Measurements from ENCODE around the gene DDX20.
"Not testable (repeated sequence)": the region's sequence is repeated elsewhere in the genome, so short reads cannot be mapped to it uniquely, and the experiment has no call there.

The DDX20 gene

DNA sequence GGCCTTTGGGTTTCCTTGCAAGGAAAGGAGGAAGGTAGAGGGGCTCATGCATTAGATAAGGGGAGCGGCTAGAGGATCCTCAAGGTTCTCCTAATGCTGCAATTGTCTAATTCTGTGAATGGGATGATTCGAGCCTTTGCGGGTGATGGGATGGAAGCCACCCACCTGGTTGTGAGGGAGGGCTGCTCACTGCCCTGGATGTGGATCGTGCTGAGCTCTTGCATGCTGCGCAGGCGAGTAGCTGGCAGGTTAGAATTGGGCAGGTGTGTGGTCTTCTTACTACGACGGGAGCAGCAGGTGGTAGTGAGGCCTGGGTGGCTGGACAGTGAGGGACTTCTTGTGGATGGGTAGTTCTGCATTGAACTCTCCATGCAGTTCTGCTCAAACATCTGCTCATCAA is 21.2 kb downstream of the DDX20 start:
- Mint-ChIP-seq H3K9me3 (no peaks in the 10 kb centered on the region), H3K4me3 (no peak overlapping the region), H3K27me3 (peaks cover 12% of the 10 kb centered on the region), H3K4me1 (ENCODE audit: low read depth) (peaks cover 5% of the 10 kb centered on the region), H3K36me3 (ENCODE audit: low read depth) (no peaks in the 10 kb centered on the region), H3K27ac (no peak overlapping the region)
- intact Hi-C loops (cut with micrococcal nuclease) = no loop called here

DNA sequence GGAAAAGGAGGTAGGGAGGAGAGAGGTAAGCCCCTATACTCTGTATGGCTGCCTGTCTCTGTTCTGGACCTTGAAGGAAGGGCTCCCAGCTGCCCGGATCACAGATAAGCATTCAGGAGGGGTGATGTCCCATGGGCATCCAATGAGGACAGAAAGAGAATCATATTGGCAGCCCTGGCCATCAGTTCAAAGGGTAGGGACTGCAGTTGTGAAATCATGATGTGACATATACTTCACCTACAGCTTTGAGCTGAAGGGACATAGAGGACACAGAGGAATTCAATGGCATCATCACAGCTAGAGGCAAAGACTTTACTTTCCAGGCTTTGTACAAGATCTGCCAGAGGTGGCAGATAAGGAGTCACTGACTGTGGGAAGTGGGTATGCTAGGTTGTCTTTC is 21.6 kb downstream of the DDX20 start:
- Mint-ChIP-seq H3K27ac (no peak overlapping the region), H3K9me3 (no peaks in the 10 kb centered on the region), H3K27me3 (peaks cover 12% of the 10 kb centered on the region)

DNA sequence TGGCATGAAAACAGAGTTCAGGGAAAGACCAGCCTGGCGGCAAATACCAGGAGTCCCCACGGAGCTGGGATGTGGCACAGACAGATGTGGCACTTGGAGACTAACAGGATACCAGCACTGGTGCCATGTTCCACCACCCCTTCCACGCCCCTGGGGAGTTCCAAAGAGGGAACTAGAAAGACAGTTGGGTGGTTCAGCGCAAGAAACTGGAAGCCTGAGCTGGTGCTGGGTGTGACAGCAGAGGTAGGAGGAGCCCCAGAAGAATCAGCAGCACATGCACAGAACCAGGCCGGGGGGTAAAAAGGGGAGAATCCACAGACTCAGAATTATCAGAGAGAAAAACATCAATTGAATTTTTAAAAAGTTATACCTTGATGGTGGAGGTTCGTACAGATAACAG is 22.4 kb downstream of the DDX20 start:
- intact Hi-C loops (cut with micrococcal nuclease) = no loop called here
- Mint-ChIP-seq H3K9me3 (no peaks in the 10 kb centered on the region), H3K27me3 (peaks cover 12% of the 10 kb centered on the region), H3K36me3 (ENCODE audit: low read depth) (no peaks in the 10 kb centered on the region), H3K4me3 (no peak overlapping the region), H3K4me1 (ENCODE audit: low read depth) (peaks cover 5% of the 10 kb centered on the region), H3K27ac (no peak overlapping the region)

More for the DNA sequence above, 21.6 kb downstream of the DDX20 start:
- H3K4me3 Mint-ChIP-seq = no peak overlapping the region
- no peaks in the 10 kb centered on the region for H3K36me3 Mint-ChIP-seq (ENCODE audit: low read depth)
- intact Hi-C loops (cut with micrococcal nuclease) = no loop called here
- peaks cover 5% of the 10 kb centered on the region for H3K4me1 Mint-ChIP-seq (ENCODE audit: low read depth)

DNA sequence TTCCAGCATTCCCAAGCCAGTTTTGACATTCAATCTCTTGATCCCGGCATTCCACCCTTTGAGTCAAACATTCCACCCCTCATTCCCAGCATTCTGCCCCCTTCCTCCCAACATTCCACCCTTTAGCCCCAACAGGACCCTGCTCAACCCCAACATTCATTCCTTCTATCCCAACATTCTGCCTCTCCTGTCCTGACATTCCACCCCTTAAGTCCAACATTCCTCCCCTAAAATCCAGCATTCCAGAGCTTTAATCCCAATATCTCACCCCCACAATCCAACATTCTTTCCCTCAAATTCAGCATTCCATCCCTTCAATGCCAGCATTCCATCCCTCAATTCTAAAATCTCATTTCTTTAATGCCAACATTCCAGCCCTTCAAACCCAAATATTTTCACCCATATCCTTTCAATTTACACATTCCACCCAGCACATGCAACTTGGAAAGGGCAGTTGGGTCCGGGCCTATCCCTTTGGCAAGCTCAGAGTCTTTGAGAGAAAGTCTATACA is 22.9 kb downstream of the DDX20 start:
- Mint-ChIP-seq H3K36me3 (ENCODE audit: low read depth) (no peaks in the 10 kb centered on the region), H3K4me3 (no peak overlapping the region), H3K9me3 (no peaks in the 10 kb centered on the region), H3K4me1 (ENCODE audit: low read depth) (peaks cover 5% of the 10 kb centered on the region), H3K27me3 (peaks cover 12% of the 10 kb centered on the region), H3K27ac (no peak overlapping the region)
- intact Hi-C loops (cut with micrococcal nuclease) = no loop called here

DNA sequence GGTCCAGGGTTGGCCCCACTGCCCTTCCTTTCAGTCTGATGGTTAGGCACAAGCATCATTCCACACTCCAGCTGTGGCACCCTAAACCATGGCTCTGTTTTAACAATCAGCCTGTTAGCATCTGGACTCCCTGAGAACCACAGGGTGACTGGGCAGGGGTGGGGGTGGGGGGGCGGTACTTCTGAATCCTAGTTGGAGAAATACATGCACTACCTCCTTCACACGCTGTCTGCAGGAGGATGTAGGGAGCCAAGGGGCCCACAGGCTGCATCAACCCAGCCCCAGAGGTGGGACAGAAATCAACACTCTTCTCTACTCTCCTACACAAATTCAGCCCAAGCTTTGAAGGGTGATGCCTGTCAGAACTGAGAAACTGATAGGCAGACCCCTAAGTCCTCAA is 23.8 kb downstream of the DDX20 start:
- H3K4me3 Mint-ChIP-seq = no peak overlapping the region
- H3K4me1 Mint-ChIP-seq (ENCODE audit: low read depth) = peaks cover 5% of the 10 kb centered on the region
- peaks cover 14% of the 10 kb centered on the region for H3K27me3 Mint-ChIP-seq
- H3K27ac Mint-ChIP-seq = no peak overlapping the region
- no peaks in the 10 kb centered on the region for H3K36me3 Mint-ChIP-seq (ENCODE audit: low read depth)
- H3K9me3 Mint-ChIP-seq = no peaks in the 10 kb centered on the region
- intact Hi-C loops (cut with micrococcal nuclease) = no loop called here

DNA sequence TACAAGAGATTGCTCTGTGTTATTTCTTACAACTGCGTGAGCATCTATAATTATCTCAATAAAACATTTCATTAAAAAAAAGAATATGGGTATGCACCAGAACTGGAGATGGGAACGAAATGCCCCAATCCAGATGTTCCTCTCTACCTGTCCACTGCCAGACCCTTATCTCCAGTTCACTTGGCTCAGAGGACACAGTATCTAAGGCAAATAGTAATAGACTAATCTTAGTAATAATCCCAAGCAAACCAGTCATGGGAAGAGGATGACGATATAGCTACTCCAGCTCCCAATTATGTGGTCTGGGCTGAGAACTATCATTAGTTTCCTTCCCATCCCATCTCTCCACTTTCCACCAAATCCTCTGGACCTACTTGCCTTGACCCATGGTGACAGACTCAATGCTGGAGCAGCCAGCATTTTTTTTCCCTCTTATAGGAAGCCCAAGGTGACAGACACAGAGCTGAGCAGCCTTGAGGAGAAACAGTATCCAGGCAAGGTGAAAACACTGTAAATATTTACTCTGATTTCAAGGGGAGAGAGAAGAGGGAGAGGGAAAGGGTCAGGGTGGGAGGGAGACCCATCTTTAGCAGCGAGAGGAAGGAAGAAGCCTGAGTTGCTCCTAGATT is 28.7 kb downstream of the DDX20 start:
- Mint-ChIP-seq H3K36me3 (ENCODE audit: low read depth) (no peaks in the 10 kb centered on the region), H3K9me3 (no peaks in the 10 kb centered on the region), H3K4me1 (ENCODE audit: low read depth) (no peaks in the 10 kb centered on the region), H3K27me3 (peaks cover 15% of the 10 kb centered on the region), H3K27ac (no peak overlapping the region), H3K4me3 (no peak overlapping the region)
- intact Hi-C loops (cut with micrococcal nuclease) = no loop called here

DNA sequence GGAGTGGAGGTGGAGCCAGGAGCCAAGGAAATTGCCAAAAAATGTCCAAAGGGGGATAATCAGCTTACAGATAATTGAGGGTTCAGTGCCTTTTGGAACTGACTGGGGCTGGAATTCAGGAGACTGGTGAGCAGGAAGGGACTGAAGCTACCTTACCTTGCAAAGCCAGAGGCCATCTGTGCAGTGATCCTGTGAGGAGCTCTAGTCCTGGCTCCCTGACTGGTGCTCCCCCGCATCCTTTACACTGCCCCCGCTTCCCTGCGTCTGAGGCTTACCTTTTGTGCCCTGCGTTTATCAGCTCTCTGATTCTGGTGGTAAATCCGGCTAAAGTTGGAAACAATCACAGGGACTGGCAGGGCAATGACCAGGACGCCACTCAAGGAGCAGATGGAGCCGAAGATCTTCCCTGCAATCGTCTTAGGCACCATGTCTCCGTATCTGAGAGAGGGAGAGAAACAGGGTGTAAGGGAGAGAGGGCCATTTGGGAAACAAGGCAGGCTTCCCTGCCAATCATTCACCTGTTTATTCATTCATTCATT is 31.0 kb downstream of the DDX20 start:
- Mint-ChIP-seq H3K36me3 (ENCODE audit: low read depth) (no peaks in the 10 kb centered on the region), H3K4me1 (ENCODE audit: low read depth) (no peaks in the 10 kb centered on the region), H3K9me3 (no peaks in the 10 kb centered on the region), H3K27ac (no peak overlapping the region), H3K4me3 (no peak overlapping the region), H3K27me3 (peaks cover 15% of the 10 kb centered on the region)
- intact Hi-C loops (cut with micrococcal nuclease) = no loop called here

DNA sequence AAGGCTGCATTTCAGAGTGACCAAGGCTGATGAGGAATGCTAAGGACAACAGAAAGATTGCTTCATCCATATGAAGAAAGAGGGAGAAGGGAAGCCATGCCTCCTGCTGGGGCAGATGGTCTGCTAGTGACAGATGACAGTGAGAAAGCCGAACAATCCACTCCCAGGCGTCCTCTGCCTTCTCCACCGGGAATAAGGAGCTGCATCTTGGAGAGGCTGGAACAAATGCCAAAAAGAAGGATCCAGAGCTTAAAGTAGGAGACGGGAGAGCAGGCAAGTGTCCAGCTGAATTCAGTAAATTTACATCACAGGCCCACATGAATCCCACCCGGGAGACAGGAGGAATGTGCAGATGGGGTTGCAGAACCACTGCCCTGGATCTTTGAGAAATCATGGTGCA is 33.4 kb downstream of the DDX20 start:
- no peaks in the 10 kb centered on the region for H3K36me3 Mint-ChIP-seq (ENCODE audit: low read depth)
- peaks cover 7% of the 10 kb centered on the region for H3K4me1 Mint-ChIP-seq (ENCODE audit: low read depth)
- no peaks in the 10 kb centered on the region for H3K9me3 Mint-ChIP-seq
- intact Hi-C loops (cut with micrococcal nuclease) = no loop called here
- peaks cover 21% of the 10 kb centered on the region for H3K27me3 Mint-ChIP-seq
- no peak overlapping the region for H3K27ac Mint-ChIP-seq
- H3K4me3 Mint-ChIP-seq = no peak overlapping the region

DNA sequence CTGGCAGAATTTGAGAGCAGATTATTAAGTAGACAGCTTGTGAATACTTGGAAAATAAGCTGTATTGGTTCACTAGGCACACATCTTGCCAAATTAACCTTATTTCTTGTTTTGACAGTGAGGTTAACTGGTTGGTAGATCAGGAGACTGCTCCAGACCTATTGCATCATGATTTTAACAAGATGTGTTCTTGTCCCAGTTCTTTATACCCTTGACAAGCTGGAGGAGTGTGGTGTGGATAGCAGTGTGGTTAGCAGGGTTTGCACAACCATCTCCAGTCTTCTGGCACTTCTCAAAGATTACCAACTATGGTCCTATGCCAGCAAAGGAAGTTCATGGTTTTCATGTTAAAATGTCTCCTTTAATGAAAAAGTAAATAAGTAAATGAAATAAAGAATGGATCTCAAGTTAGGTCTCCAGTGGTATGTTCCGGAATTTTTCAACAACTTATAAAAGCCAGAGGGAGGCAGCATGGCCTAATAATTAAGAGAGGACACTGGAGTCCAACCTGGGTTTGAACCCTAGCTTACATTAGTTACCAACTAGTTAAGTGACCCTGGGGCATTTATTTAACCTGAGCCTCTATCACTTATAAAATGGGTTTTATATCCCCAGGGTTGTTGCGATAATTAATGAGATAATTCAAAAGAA is 34.1 kb downstream of the DDX20 start:
- no peaks in the 10 kb centered on the region for H3K9me3 Mint-ChIP-seq
- H3K27me3 Mint-ChIP-seq = peaks cover 21% of the 10 kb centered on the region
- H3K4me1 Mint-ChIP-seq (ENCODE audit: low read depth) = peaks cover 7% of the 10 kb centered on the region
- no peak overlapping the region for H3K4me3 Mint-ChIP-seq
- intact Hi-C loops (cut with micrococcal nuclease) = no loop called here
- H3K27ac Mint-ChIP-seq = no peak overlapping the region
- H3K36me3 Mint-ChIP-seq (ENCODE audit: low read depth) = no peaks in the 10 kb centered on the region

DNA sequence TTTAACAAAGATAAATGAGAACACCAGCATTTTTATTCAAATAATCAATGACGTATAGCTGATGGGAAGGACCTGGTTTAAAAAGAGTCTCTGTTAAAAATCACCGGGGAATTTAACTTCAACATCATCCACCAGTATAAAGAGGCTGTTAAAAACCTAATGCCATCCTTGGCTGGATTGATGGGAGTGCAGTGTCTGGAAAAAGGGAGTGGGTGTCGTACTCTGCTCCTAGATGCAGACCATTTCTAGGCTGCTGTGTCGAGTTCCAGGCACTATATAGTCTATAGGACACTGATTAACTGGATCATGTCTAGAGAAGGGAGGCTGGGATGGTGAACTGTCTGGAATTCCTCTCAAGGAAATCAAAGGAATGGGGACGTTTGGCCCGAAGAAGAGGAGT is 36.1 kb downstream of the DDX20 start:
- no peaks in the 10 kb centered on the region for H3K9me3 Mint-ChIP-seq
- H3K27me3 Mint-ChIP-seq = peaks cover 16% of the 10 kb centered on the region
- intact Hi-C loops (cut with micrococcal nuclease) = no loop called here
- H3K36me3 Mint-ChIP-seq (ENCODE audit: low read depth) = no peaks in the 10 kb centered on the region
- no peak overlapping the region for H3K4me3 Mint-ChIP-seq
- no peak overlapping the region for H3K27ac Mint-ChIP-seq
- H3K4me1 Mint-ChIP-seq (ENCODE audit: low read depth) = peaks cover 7% of the 10 kb centered on the region

DNA sequence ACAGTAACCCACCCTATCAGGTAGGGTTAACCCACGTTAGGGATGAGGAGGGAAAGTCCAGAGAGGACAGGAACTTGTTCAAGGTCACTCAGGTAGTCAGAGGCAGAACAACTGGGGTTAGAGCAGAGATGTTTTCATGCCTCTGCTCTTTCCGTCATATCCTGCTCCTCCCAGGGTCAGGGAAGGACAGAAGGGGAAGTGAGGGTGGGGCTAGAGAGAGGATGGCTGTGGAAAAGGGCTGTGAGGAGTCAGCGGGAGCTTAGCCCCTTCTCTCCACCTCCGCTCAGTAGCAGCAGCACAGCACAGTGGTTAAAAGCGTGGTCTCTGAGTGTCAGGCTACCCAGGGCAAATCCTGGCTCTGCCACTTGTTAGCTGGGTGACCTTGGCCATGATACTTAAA is 36.5 kb downstream of the DDX20 start:
- Mint-ChIP-seq H3K27me3 (peaks cover 16% of the 10 kb centered on the region), H3K36me3 (ENCODE audit: low read depth) (no peaks in the 10 kb centered on the region), H3K4me3 (no peak overlapping the region), H3K4me1 (ENCODE audit: low read depth) (peaks cover 7% of the 10 kb centered on the region), H3K9me3 (no peaks in the 10 kb centered on the region), H3K27ac (no peak overlapping the region)
- intact Hi-C loops (cut with micrococcal nuclease) = no loop called here

DNA sequence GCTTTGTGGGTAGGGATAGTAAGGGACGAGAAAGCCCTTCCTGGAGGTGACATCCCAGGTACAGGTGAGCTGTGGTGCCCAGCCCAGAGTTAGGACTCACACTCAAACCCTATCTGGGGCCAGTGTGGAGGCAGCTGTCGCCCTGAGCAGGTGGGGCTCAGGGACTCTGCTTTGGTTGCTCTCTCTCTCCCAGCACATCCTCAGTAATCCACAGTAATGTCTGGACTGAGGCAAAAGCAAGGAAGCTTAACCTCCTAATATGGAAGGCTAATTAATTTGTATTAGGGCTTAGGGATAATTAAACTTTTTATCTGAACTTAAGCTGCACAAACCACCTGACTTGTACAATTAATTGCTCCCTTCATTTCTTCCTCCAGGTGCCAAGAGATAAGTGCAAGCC is 38.2 kb downstream of the DDX20 start:
- no peaks in the 10 kb centered on the region for H3K36me3 Mint-ChIP-seq (ENCODE audit: low read depth)
- intact Hi-C loops (cut with micrococcal nuclease) = no loop called here
- H3K9me3 Mint-ChIP-seq = no peaks in the 10 kb centered on the region
- H3K4me3 Mint-ChIP-seq = no peak overlapping the region
- peaks cover 7% of the 10 kb centered on the region for H3K4me1 Mint-ChIP-seq (ENCODE audit: low read depth)
- no peak overlapping the region for H3K27ac Mint-ChIP-seq
- H3K27me3 Mint-ChIP-seq = peaks cover 16% of the 10 kb centered on the region

DNA sequence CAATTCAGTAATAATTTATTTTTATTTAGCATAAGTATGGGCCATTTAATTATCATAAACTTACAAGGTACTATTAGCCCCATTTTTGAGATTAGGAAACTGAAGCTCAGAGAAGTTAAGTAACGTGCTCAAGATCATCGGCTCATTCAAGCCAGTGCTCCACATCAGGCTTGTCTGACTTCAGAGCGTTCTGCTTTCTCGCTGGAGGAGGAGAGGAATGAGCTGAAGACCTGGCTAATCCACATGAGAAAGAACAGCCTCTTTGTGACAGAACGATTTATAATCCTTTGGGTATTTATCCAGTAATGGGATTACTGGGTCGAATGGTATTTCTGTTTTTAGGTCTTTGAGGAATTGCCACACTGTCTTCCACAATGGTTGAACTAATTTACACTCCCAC is 39.7 kb downstream of the DDX20 start:
- Mint-ChIP-seq H3K4me1 (ENCODE audit: low read depth) (peaks cover 7% of the 10 kb centered on the region), H3K27me3 (peaks cover 15% of the 10 kb centered on the region), H3K4me3 (no peak overlapping the region), H3K9me3 (no peaks in the 10 kb centered on the region), H3K27ac (no peak overlapping the region), H3K36me3 (ENCODE audit: low read depth) (no peaks in the 10 kb centered on the region)
- intact Hi-C loops (cut with micrococcal nuclease) = no loop called here

DNA sequence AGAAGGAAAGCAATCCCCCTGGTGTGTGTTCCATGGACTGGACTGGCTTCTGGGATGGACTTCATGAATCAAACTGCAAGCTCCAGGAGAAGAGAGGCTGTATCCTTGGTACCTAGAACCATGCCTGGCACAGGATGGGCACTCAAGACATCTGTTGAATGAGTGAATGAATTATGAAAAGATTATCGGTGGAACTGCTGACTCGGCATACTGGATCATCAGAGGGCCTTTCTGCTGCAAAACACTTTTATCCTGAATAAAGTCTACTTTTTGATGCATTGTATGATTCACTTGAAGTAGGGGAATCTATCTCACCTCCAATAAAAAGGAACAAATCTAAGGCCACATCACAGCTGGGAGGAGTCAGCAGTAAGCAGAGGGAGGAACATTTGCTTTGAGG is 42.9 kb downstream of the DDX20 start:
- intact Hi-C loops (cut with micrococcal nuclease) = no loop called here
- Mint-ChIP-seq H3K9me3 (no peaks in the 10 kb centered on the region), H3K4me1 (ENCODE audit: low read depth) (no peaks in the 10 kb centered on the region), H3K4me3 (no peak overlapping the region), H3K27ac (no peak overlapping the region), H3K36me3 (ENCODE audit: low read depth) (no peaks in the 10 kb centered on the region), H3K27me3 (peaks cover 8% of the 10 kb centered on the region)

DNA sequence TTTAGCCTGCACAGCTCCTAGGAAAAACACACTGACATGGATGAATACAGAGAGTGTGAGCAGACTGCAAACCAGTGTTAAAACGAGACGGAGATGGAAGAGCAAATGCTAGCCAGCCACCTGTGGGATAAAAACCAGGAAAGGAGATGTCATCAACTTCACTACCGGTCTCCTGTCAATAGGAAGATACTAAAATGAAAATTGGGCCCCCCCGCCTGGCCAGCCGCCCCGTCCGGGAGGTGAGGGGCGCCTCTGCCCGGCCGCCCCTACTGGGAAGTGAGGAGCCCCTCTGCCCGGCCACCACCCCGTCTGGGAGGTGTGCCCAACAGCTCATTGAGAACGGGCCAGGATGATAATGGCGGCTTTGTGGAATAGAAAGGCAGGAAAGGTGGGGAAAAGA is 44.0 kb downstream of the DDX20 start:
- H3K27ac Mint-ChIP-seq; intact Hi-C loops (cut with micrococcal nuclease); H3K4me3 Mint-ChIP-seq; H3K9me3 Mint-ChIP-seq; H3K4me1 Mint-ChIP-seq (ENCODE audit: low read depth); H3K27me3 Mint-ChIP-seq; H3K36me3 Mint-ChIP-seq (ENCODE audit: low read depth): not testable (repeated sequence)
